Measurements from ENCODE around the gene SP2.

SP2 gene

GRCh38 chr17:47895856-47896671, at the start of gene SP2:
TSS of gene SP2 (plus strand) at chr17:47896236. CDS start at chr17:47896287, 51 bp downstream.
- peak; percentile 92 for FAIRE-seq

GRCh38 chr17:47846716-47847340, 49.2 kb upstream of the SP2 start:
- no peak for FAIRE-seq

GRCh38 chr17:47847341-47848197, 48.5 kb upstream of the SP2 start:
- no peak for FAIRE-seq

DNA sequence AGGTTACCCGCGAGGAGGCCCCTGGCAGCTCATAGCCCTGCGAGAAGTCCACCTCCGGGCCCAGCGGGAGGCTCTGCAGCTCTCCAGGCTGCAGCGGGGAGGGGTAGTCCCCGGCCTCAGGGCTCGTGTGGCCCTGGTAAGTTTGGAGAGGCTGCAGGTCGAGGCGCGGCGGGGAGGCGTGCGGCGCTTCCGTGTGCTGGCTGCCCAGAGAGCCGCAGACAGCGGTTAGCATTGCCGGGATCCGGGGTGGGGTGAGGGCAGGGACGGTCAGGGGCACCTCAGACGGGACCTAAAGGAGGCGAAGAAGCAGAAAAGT, 47.9 kb upstream of the SP2 start:
- no peak for FAIRE-seq

DNA sequence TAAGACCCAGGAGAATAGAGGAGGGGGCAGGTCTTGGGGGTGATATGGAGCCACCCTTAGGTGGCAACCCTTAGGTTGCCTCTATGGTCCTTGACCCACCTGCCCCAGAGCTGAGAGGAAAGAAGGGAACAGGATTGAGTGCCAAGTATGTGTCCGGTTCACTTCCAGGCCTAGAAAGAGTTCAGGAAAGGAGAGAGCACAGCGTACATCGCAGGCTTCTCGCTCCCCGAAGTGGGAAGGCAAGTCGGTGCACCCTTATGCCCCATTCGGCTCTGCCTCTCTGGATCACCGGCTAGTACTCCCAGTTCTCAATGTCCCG, 45.7 kb upstream of the SP2 start:
- FAIRE-seq = no peak

DNA sequence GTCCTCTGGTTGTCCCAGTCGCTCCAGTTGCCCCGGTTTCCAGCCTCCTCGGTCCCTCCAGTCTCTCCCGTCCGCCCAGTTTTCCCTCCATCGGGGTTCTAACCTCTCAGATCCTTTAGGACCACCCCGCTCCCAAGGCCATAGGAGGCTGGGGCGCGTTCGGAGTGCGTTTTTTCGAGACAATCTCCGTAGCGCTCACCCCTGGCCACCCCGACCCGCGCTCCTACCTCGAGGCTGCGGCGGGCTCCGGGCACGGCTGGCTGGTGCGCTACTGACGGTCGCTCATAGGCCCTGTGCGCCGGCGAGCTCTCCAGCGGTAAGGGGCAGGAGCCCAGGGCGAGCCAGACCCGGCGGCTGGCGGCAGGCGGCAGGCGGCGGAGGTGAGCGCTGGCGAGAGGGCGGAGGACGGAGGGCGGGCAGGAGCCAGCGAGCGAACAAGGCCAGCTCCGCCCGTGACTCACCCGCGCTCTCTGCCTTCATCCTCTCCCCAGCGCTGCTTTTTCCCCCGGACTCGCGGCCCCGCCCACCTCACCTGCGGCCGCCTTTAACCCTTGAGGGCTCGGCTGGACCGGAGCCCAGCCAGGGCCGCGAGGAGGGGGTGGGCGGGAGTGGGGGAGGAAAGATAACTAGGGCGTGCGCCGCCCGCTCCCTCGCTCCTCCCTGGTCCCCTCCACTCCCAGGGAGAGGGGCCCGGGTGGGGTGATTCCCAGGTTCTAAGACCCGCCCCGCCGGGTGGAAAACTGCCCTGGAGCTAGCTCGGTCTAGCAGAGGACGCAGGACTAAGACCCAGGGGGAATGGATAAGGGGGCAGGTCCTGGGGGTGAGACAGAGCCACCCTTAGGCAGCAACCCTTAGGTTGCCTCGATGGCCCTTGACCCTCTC, 45.1 kb upstream of the SP2 start, which contains the start of gene SP6:
Gene SP6 (minus strand): TSS at position 472 of the 882 bp plus-strand sequence. CDS start 2,734 bp downstream, outside the sequence.
- FAIRE-seq = no peak

- no peak for FAIRE-seq
Observed at GRCh38 chr17:47851764-47852112, 44.3 kb upstream of the SP2 start.

- FAIRE-seq = no peak
Observed at GRCh38 chr17:47852113-47852949, 43.7 kb upstream of the SP2 start.

- FAIRE-seq = no peak
Observed at GRCh38 chr17:47853616-47854015, 42.4 kb upstream of the SP2 start.

GRCh38 chr17:47855737-47856136, 40.3 kb upstream of the SP2 start:
- no peak for FAIRE-seq

- FAIRE-seq = no peak
Observed at GRCh38 chr17:47856830-47857229, 39.2 kb upstream of the SP2 start.

GRCh38 chr17:47857551-47858455, 38.2 kb upstream of the SP2 start:
- FAIRE-seq = no peak

DNA sequence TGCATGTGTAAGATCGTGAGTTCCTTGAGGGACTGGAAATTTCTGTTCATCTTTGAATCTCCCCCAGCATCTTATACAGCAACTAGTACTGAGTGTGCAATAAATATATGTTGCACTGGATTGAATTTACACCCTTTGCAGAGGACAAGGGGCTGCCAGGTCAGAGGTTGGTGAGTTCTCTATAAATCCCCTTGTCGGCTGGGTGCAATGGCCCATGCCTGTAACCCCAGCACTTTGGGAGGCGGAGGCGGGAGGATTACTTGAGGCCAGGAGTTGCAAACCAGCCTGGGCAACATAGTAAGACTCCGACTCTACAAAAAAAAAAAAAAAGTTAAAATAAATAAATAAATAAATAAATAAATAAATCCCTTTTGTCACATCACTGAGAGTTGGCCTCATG, 35.6 kb upstream of the SP2 start:
- no peak for FAIRE-seq

- no peak for FAIRE-seq
Observed at GRCh38 chr17:47862621-47863440, 33.2 kb upstream of the SP2 start.

DNA sequence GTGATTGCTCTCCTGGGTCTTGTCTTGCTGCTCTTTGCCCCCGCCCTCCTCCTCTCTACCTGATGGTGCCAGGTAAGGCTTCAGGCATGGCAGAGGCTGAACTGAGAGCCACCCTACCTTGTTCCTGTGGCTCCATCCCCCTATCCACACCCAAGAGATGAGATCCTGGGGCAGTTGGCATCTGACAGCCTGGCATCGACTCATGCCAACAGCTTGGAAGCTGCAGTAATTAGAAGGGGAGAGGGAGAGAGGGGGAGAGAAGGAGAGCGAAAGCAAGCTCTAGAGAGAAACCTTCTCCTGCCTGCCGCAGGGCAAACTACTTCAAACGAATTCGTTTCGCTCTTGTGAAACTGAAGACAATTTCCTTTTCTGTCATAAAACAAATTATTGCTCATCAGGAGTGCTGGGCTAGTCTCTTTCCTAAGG, 31.2 kb upstream of the SP2 start:
- no peak for FAIRE-seq

- FAIRE-seq = no peak
Observed at GRCh38 chr17:47866941-47867340, 29.1 kb upstream of the SP2 start.

DNA sequence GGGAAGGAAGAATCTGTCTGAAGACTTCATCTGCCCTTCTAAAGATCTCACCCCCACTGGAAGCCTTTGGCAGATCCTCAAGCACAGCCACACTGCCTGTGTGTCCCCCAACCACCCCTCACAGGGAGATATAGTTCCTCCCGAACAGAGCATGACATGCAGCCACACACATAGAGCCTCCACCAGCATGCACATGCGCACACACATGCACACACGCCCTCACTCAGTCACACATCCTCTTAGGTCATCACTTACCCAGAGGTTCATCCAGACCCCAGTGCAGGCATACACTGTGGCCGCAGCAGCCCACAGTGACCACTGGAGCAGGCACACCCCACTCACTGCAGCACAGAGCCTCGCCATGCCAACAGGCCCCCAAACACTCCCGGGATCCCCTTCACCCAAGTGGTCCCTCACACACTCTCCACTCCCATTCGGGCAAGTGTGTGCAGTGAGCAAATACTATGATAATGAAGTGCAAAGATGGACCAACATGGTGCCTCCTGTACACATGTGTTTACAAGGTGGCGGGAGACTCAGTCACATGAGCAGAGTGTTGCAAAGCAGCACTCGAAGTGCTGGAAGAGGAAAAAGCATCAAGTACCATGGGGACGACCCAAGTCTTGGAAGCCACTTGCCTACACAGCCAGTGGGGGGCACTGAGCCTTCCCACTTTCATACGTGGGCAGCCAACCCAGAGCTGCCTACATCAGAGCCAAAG, 28.1 kb upstream of the SP2 start:
- FAIRE-seq = no peak

DNA sequence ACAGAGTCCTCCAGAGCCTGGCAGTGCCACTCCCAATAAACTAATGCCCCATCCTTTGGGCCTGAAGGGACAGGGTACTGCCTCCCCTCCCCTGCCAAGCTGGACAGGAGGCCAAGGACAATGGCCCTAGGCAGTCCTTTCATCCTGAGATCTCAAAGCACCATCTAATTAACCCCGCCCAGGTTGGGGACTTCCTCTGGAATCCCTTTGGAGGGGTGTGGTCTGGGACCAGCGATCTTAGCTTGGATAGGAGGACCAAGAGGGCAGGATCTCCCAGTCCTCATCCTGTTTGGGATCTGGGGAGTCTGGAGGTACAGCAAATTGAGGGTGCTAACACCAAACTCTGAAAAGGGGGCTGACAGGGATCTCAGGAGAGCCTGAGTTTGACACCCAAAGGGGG, 26.9 kb upstream of the SP2 start:
- FAIRE-seq = no peak

GRCh38 chr17:47870056-47870455, 26.0 kb upstream of the SP2 start:
- FAIRE-seq = no peak
